ENCODE results near the gene PCBP3.

DNA sequence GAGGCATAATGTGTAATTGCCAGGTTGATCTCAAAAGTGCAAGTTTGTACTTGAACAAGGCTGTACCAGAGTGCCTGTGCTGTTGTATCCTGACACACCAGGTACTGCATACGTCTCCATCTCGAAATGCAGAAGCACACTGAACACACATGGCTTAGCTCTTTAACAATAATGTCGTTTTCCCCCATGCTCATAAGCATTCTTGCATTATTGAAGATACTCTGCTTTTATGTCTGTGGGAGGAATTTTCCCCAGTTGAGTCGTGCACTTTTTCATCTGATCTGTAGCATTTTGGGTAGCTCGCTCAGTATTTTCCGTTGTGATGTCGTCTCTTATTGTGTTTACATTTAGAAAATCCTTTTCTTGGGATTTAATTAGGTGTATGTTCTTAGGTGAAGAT, 98.7 kb downstream of the PCBP3 start:
- no peak for TF ChIP-seq POLR2A (IDR thresholded peaks at IDR 0.05; ENCODE audit: low read depth, low read length)
- no peak for TF ChIP-seq CTCF (IDR thresholded peaks at IDR 0.05 in 2 of 3, conservative IDR thresholded peaks at IDR 0.05 in 1 of 3; ENCODE audit: control insufficient read depth in 2 of 3, extremely low read depth in 1 of 3, insufficient read depth in 1 of 3, low read depth in 3 of 3, low read length in 3 of 3)
- TF ChIP-seq POLR2AphosphoS5 (IDR thresholded peaks at IDR 0.05; ENCODE audit: low read length): no peak
- TF ChIP-seq SIN3A (IDR thresholded peaks at IDR 0.05; ENCODE audit: low read depth, low read length): no peak
- no peak for TF ChIP-seq NR2C2 (IDR thresholded peaks at IDR 0.05; ENCODE audit: borderline replicate concordance, control insufficient read depth, insufficient read length, low read depth)
- TF ChIP-seq ZBTB11 (CRISPR knock-in tag; IDR thresholded peaks at IDR 0.05): no peak
- TF ChIP-seq EZH2 (IDR thresholded peaks at IDR 0.05; ENCODE audit: borderline replicate concordance, control insufficient read depth, low read depth, low read length): no peak

Data from GM12878 (cell line).